Measurements from ENCODE around the gene BAMBI. TPM values are rescaled to one million over a fixed set of nuclear protein-coding genes. Genes with fewer than 3 reads are reported as not detected.

The BAMBI gene
- total RNA-seq, 2 experiments from 2014 or later: 0.18 to 0.27 TPM

DNA sequence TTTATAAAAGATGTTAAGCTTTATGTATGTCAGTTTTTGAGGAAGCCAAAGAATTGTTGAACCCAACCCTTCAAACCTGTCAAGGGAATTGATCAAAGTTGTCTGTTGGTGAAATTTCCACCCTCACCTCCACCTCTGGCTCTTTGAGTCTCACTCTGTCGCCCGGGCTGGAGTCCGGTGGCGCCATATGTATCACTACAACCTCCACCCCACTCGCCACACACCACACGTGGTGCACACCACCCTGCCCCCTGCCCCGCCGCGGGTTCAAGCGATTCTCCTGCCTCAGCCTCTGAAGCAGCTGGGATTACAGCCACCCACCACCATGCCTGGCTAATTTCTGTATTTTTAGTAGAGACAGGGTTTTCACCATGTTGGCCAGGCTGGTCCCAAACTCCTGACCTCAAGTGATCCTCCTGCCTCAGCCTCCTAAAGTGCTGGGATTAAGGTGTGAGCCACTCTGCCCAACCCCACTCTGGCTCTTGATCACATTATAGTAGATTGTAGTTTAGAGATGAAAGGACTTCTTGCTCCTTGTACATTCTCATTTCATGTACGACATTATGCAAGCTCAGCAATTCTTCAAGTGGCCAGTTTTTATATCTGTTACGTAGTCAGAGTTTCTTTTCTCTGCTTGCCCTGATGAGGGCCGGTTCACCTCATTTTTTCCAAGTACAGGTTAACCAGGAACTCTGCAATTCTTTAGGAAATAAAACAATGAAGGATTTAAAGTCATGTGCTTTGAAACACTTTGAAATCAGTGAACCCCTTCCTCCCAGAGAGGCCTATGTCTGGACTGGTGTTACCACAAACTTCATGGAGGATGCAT, 7.0 kb downstream of the BAMBI start:
- ChIA-PET POLR2A (no interaction called here), CTCF (interaction anchor here (0.6 kb wide), 1 partner anchor 1460 kb away, joined by 3 read pairs; no protein-coding TSS in a partner anchor)
- ATAC-seq (no peak), DNase-seq (no peak)
- Mint-ChIP-seq H3K9me3 (no peaks in the 10 kb centered on the region), H3K27ac (no peak overlapping the region), H3K4me1 (ENCODE audit: low read depth) (peaks cover 19% of the 10 kb centered on the region), H3K36me3 (ENCODE audit: low read depth) (no peaks in the 10 kb centered on the region), H3K4me3 (no peak overlapping the region), H3K27me3 (peaks cover 42% of the 10 kb centered on the region)
- TF ChIP-seq, protein P1, sequence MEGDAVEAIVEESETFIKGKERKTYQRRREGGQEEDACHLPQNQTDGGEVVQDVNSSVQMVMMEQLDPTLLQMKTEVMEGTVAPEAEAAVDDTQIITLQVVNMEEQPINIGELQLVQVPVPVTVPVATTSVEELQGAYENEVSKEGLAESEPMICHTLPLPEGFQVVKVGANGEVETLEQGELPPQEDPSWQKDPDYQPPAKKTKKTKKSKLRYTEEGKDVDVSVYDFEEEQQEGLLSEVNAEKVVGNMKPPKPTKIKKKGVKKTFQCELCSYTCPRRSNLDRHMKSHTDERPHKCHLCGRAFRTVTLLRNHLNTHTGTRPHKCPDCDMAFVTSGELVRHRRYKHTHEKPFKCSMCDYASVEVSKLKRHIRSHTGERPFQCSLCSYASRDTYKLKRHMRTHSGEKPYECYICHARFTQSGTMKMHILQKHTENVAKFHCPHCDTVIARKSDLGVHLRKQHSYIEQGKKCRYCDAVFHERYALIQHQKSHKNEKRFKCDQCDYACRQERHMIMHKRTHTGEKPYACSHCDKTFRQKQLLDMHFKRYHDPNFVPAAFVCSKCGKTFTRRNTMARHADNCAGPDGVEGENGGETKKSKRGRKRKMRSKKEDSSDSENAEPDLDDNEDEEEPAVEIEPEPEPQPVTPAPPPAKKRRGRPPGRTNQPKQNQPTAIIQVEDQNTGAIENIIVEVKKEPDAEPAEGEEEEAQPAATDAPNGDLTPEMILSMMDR (IDR thresholded peaks at IDR 0.05): no peak
- intact Hi-C loops (cut with micrococcal nuclease): no loop called here

DNA sequence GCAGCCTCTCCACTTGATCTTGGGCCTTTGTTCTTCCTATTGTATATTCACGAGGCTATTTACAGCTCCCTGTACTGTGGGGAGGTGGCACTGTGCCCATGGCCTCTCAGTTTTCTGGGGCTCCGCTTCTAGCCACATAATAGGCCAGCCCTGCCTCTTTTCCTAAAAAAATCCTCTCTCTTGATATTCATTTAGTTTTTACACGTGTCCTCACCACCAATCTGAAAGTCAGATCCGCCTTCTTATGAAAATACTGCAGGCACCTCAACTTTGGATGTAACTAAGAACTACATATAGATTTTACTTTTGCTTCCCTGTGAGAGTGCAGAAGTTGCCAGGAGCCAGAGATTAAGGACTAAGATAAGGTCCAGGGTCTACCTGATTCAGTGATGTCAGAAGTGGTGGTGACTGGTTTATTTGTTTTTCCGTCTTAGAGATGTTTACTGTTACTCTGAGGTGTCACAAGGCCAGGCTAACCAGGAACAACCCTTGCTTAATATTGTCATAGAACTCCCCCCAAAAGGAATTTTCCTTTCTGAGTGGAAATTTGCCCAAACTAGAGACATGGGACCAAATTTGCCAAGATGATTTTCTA, 7.8 kb downstream of the BAMBI start:
- TF ChIP-seq, protein P1 (IDR thresholded peaks at IDR 0.05): no peak
- H3K9me3 Mint-ChIP-seq: no peaks in the 10 kb centered on the region
- H3K27ac Mint-ChIP-seq: no peak overlapping the region

DNA sequence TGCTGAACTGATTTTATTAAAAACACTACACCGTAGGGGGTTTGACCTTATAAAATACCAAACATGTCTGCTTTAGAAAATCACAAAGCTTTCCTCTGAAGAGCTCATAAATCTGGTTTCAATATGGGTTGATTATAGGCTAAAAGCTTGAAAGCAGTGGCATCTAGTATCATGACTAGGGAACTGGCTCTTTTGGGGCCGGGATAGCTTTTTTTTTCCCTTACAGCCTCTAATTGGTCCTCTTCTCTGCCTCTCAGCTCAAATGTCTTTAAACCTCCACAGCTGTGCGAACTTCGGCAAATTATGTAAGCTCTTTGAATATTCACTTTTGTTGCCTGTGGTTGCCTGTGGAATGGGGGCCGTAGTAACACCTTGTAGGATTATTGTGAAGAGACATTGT, 8.4 kb downstream of the BAMBI start:
- POLR2A ChIA-PET: no interaction called here
- CTCF ChIA-PET: no interaction called here
- no peaks in the 10 kb centered on the region for H3K9me3 Mint-ChIP-seq

More for the DNA sequence above, 7.8 kb downstream of the BAMBI start:
- Mint-ChIP-seq H3K4me1 (ENCODE audit: low read depth) (peaks cover 12% of the 10 kb centered on the region), H3K4me3 (no peak overlapping the region), H3K36me3 (ENCODE audit: low read depth) (no peaks in the 10 kb centered on the region), H3K27me3 (peaks cover 36% of the 10 kb centered on the region)
- no peak for DNase-seq
- intact Hi-C loops (cut with micrococcal nuclease): no loop called here
- ChIA-PET POLR2A (no interaction called here), CTCF (no interaction called here)
- ATAC-seq: no peak

DNA sequence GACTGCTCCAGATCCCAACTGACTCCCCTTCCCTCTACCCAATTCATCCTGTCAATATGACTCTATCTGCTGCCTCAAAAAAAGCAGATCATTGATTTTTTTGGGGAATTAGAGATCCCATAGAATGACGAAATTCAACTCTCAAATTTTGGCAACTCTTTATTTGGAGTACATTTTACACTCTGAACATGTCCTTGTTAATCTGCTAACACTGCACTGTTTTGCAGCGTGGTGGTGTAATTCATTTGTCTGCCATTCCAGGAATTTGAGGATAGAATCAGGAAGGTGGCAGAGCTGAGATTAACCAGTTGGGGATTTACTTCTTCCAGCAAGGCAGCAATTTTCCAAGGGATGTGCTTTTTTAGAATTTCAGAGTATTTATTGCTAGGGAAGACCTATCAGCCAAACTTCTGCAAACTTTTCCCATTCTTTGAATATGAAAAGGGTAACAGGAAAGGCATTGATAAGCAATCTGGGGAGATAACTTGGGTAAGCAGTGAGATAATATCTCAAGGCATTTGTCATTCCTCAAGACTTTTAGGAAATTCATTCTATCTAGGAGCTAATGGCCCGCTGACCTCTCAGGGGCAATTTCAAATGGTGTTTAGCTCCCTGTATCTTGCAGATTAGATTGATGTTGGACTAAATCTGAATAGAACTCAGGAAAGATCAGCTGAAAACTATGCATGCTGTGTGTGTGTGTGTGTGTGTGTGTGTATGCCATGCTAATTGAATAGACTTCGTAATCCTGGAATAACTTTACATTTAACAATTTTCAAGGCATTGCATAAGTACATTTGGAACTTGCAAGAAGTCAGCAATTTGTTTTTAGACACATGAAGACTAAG, 9.7 kb downstream of the BAMBI start:
- Mint-ChIP-seq H3K4me1 (ENCODE audit: low read depth) (no peaks in the 10 kb centered on the region), H3K9me3 (no peaks in the 10 kb centered on the region), H3K27ac (no peak overlapping the region), H3K27me3 (peaks cover 23% of the 10 kb centered on the region), H3K4me3 (no peak overlapping the region), H3K36me3 (ENCODE audit: low read depth) (no peaks in the 10 kb centered on the region)
- intact Hi-C loops (cut with micrococcal nuclease): no loop called here
- POLR2A ChIA-PET: no interaction called here
- CTCF ChIA-PET: interaction anchor here (1.3 kb wide), 1 partner anchor 23 kb away, joined by 6 read pairs; no protein-coding TSS in a partner anchor
- TF ChIP-seq, protein P1 (IDR thresholded peaks at IDR 0.05): no peak
- no peak for ATAC-seq
- no peak for DNase-seq

More for the DNA sequence above, 8.4 kb downstream of the BAMBI start:
- ATAC-seq (no peak), DNase-seq (no peak)
- peaks cover 32% of the 10 kb centered on the region for H3K27me3 Mint-ChIP-seq
- no peak overlapping the region for H3K4me3 Mint-ChIP-seq
- peaks cover 5% of the 10 kb centered on the region for H3K4me1 Mint-ChIP-seq (ENCODE audit: low read depth)
- no peak overlapping the region for H3K27ac Mint-ChIP-seq
- intact Hi-C loops (cut with micrococcal nuclease): no loop called here
- H3K36me3 Mint-ChIP-seq (ENCODE audit: low read depth): no peaks in the 10 kb centered on the region
- TF ChIP-seq, protein P1 (IDR thresholded peaks at IDR 0.05): no peak

Measured in activated CD8-positive, alpha-beta T cell treated with anti-CD3 and anti-CD28 coated beads for 36 hours (primary cell).